Caco-2 (cell line): ENCODE results near the gene UBE2K. TPM values are rescaled to one million over a fixed set of nuclear protein-coding genes. Genes with fewer than 3 reads are reported as not detected.

Experiments used
- BruUV-seq: library from RNA; stranded (reverse); fragments of 400-500 nt; replicated peaks from 2 replicates; lab custom pipeline; 2021; lab: Mats Ljungman, UMichigan
- CTCF ChIA-PET: fragments of 300-600 bp; sonication (Branson Sonifier 250); formaldehyde crosslinking; loops from one replicate; lab custom pipeline; 2022; ENCODE audit warnings: antibody characterized with exemption; lab: Charles Lee
- POLR2A ChIA-PET: fragments of 300-600 bp; sonication (Branson Sonifier 250); formaldehyde crosslinking; loops from one replicate; lab custom pipeline; 2022; ENCODE audit warnings: antibody characterized with exemption; lab: Charles Lee
- DNase-seq, 2 experiments: peaks; one replicate each; pipeline versions ENCODE4 v3.0.0 to v3.0.0-alpha.2; 2020 to 2022
- H3K27me3 ChIP-seq: replicated peaks from 2 replicates; pipeline ENCODE4 v1.6.0; 2011; ENCODE audit warnings: low read length; ENCODE audit not compliant: control insufficient read depth, insufficient read depth
- H3K36me3 ChIP-seq: 2 replicates; pipeline ENCODE4 v1.5.1; 2011; ENCODE audit warnings: low read length; ENCODE audit not compliant: control insufficient read depth, insufficient read depth
- H3K4me1 ChIP-seq: fragments of 250-450 bp; sonication (Bioruptor Pico); 2 replicates; pipeline ENCODE4 v1.5.1; 2020; ENCODE audit warnings: mild to moderate bottlenecking
- H3K4me3 ChIP-seq: 2 replicates; pipeline ENCODE4 v1.5.1; 2011; ENCODE audit warnings: low read depth, mild to moderate bottlenecking, control low read depth, low read length
- H3K9me3 ChIP-seq: fragments of 250-450 bp; sonication (Bioruptor Pico); 2 replicates; pipeline ENCODE4 v1.5.1; 2020; ENCODE audit warnings: mild to moderate bottlenecking, moderate library complexity
- H3K27ac Mint-ChIP-seq: one replicate; pipeline ENCODE4 v1.8.0; 2022; ENCODE audit warnings: mixed read lengths; ENCODE audit not compliant: unreplicated experiment
- H3K27me3 Mint-ChIP-seq: one replicate; pipeline ENCODE4 v1.8.0; 2022; ENCODE audit warnings: mixed read lengths; ENCODE audit not compliant: insufficient read depth, unreplicated experiment
- H3K36me3 Mint-ChIP-seq: one replicate; pipeline ENCODE4 v1.8.0; 2022; ENCODE audit warnings: mild to moderate bottlenecking, mixed read lengths; ENCODE audit not compliant: insufficient read depth, unreplicated experiment
- H3K4me1 Mint-ChIP-seq: one replicate; pipeline ENCODE4 v1.8.0; 2022; ENCODE audit warnings: low read depth, mixed read lengths; ENCODE audit not compliant: unreplicated experiment
- H3K4me3 Mint-ChIP-seq: one replicate; pipeline ENCODE4 v1.8.0; 2022; ENCODE audit warnings: mild to moderate bottlenecking, moderate library complexity, mixed read lengths; ENCODE audit not compliant: unreplicated experiment
- H3K9me3 Mint-ChIP-seq: one replicate; pipeline ENCODE4 v1.8.0; 2022; ENCODE audit warnings: mixed read lengths; ENCODE audit not compliant: unreplicated experiment
- intact Hi-C: fragments of 100-400 bp; cut with micrococcal nuclease; formaldehyde crosslinking; loops from one replicate; pipeline ENCODE4 v1.10.0; 2022; ENCODE audit not compliant: unreplicated experiment
- total RNA-seq: library from RNA; stranded (reverse); gene quantifications from 2 replicates; pipeline ENCODE4 v1.2.3, GENCODE V29; 2022
- TF ChIP-seq, protein P1 (sequence below), 2 experiments: fragments of 200-600 bp in 1 of 2; IDR thresholded peaks; 1 replicate in 1 of 2; 2 replicates in 1 of 2; pipeline versions ENCODE4 v1.5.1 to v1.8.0; 2011 to 2022; ENCODE audit warnings: antibody characterized with exemption in 1 of 2, control low read depth in 1 of 2, inconsistent platforms in 1 of 2, low read depth in 1 of 2, low read length in 1 of 2, mild to moderate bottlenecking in 1 of 2, moderate library complexity in 1 of 2; ENCODE audit not compliant: insufficient read depth in 1 of 2, severe bottlenecking in 1 of 2, unreplicated experiment in 1 of 2

Gene UBE2K
- total RNA-seq, 1 experiment from 2014 or later: 141 TPM

- BruUV-seq: no TSS peak
- TF ChIP-seq, protein P1, sequence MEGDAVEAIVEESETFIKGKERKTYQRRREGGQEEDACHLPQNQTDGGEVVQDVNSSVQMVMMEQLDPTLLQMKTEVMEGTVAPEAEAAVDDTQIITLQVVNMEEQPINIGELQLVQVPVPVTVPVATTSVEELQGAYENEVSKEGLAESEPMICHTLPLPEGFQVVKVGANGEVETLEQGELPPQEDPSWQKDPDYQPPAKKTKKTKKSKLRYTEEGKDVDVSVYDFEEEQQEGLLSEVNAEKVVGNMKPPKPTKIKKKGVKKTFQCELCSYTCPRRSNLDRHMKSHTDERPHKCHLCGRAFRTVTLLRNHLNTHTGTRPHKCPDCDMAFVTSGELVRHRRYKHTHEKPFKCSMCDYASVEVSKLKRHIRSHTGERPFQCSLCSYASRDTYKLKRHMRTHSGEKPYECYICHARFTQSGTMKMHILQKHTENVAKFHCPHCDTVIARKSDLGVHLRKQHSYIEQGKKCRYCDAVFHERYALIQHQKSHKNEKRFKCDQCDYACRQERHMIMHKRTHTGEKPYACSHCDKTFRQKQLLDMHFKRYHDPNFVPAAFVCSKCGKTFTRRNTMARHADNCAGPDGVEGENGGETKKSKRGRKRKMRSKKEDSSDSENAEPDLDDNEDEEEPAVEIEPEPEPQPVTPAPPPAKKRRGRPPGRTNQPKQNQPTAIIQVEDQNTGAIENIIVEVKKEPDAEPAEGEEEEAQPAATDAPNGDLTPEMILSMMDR (IDR thresholded peaks at IDR 0.05; ENCODE audit: insufficient read depth in 1 of 2, low read depth in 1 of 2, low read length in 1 of 2, severe bottlenecking in 1 of 2, unreplicated experiment in 1 of 2): no peak
- no peaks in the 10 kb centered on the region for H3K27me3 ChIP-seq
- intact Hi-C loops: no loop called here
- no peak overlapping the region for H3K4me3 Mint-ChIP-seq
- no peaks in the 10 kb centered on the region for H3K27me3 Mint-ChIP-seq
- no peaks in the 10 kb centered on the region for H3K4me1 ChIP-seq
- CTCF ChIA-PET: no interaction called here
- no peaks in the 10 kb centered on the region for H3K36me3 ChIP-seq
- no peak for DNase-seq
- POLR2A ChIA-PET: no interaction called here
- no peak overlapping the region for H3K27ac Mint-ChIP-seq
- H3K9me3 Mint-ChIP-seq: no peaks in the 10 kb centered on the region
- no peaks in the 10 kb centered on the region for H3K36me3 Mint-ChIP-seq
- no peaks in the 10 kb centered on the region for H3K4me1 Mint-ChIP-seq
- no peak overlapping the region for H3K4me3 ChIP-seq
- no peaks in the 10 kb centered on the region for H3K9me3 ChIP-seq
These were observed 8.0 kb upstream of the UBE2K start for GRCh38 chr4:39689970-39690369.

DNA sequence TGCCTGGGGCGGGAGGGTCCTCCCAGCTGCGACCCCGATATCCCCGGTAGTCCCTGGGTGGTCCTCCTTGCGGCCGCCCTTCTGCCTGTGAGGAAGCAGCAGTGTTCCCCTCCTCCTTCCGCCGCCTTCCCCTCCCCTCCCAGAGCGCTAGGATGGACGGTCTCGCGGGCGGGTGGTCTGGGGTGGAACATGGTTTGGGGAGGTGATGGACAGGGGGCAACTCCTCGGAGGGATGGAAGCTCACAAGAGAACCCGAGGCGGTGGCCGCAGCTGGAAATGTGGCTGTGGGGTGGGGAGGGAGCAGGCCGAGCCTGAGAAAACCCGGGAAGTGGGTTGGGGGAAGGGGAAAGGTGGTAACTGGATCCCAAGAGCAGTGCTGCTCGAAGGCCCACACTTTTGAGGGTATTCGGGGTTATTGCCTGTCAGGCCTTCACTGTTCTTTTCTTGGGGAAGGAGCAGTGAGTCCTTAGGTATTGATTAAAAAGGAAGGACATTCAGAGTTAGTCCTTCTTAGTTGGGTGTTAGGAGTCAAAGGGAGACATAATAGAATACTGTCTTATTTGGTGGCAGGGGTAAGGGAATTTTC is 581 bp downstream of the UBE2K start:
- H3K36me3 Mint-ChIP-seq: peaks cover 38% of the 10 kb centered on the region
- ChIA-PET CTCF (interaction anchor here (0.6 to 1.1 kb wide), 5 partner anchors 20 to 357 kb away, joined by 3 to 8 read pairs (median 3); partner anchors contain the start of gene UGDH), POLR2A (interaction anchor here (0.5 to 1.6 kb wide), 12 partner anchors 10 to 341 kb away, joined by 3 to 13 read pairs (median 6); partner anchors contain the start of genes SMIM14 and UGDH)
- intact Hi-C loops: loop anchor here (2.0 to 5.0 kb wide), 4 partner anchors 76 to 359 kb away; partner anchors contain the start of gene N4BP2
- H3K27me3 ChIP-seq: no peaks in the 10 kb centered on the region
- H3K36me3 ChIP-seq: no peaks in the 10 kb centered on the region
- TSS peak; percentile 32 for BruUV-seq
- H3K9me3 ChIP-seq: no peaks in the 10 kb centered on the region
- peak; percentile 55 to 63 for DNase-seq
- H3K27me3 Mint-ChIP-seq: no peaks in the 10 kb centered on the region
- H3K4me1 Mint-ChIP-seq: peaks cover 18% of the 10 kb centered on the region
- peak overlapping the region; percentile 88 for H3K4me3 Mint-ChIP-seq
- TF ChIP-seq, protein P1 (IDR thresholded peaks at IDR 0.05; ENCODE audit: insufficient read depth in 1 of 2, low read depth in 1 of 2, low read length in 1 of 2, severe bottlenecking in 1 of 2, unreplicated experiment in 1 of 2): no peak
- no peaks in the 10 kb centered on the region for H3K9me3 Mint-ChIP-seq
- peak overlapping the region; percentile 92 for H3K27ac Mint-ChIP-seq
- H3K4me3 ChIP-seq: peak overlapping the region; percentile 79
- H3K4me1 ChIP-seq: peaks cover 20% of the 10 kb centered on the region

DNA sequence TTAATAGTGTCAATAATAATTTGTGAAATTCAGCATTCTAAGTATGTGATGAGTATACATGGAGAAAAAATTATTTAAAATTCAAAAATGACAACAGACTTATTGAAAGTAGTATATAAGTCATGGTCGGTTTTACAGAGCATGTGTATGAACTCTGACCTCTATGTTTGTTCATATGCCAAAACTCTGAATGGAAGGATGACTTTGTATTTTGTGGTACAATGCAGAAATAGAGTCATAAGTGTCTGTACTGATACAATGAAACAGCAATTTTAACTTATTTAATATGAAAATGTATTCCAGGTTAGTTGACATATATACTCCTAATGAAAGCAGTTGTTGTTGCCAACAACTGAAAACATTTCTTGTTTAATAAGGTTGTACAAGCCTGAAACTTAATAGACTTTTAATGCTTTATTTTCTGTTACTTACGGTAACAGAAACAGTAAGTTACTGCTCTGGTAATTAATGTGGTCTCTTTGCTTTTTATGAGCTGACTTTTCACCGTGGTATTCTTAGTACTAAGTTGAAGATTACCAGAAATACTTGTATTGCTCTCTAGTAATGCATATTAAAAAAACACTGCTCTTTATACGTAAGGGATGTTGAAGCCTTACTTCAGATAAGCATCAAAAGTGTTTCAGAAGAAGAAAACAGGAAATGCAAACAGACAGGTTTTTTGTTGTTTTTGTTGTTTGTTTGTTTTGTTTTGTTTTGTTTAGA is 1.9 kb downstream of the UBE2K start:
- H3K36me3 Mint-ChIP-seq: peaks cover 42% of the 10 kb centered on the region
- H3K9me3 Mint-ChIP-seq: no peaks in the 10 kb centered on the region
- H3K27ac Mint-ChIP-seq: no peak overlapping the region
- peak overlapping the region; percentile 88 for H3K4me3 Mint-ChIP-seq
- H3K27me3 Mint-ChIP-seq: no peaks in the 10 kb centered on the region
- H3K4me3 ChIP-seq: peak overlapping the region; percentile 79
- TF ChIP-seq, protein P1 (IDR thresholded peaks at IDR 0.05; ENCODE audit: insufficient read depth in 1 of 2, low read depth in 1 of 2, low read length in 1 of 2, severe bottlenecking in 1 of 2, unreplicated experiment in 1 of 2): no peak
- peaks cover 20% of the 10 kb centered on the region for H3K4me1 ChIP-seq
- ChIA-PET POLR2A (no interaction called here), CTCF (interaction anchor here (0.9 kb wide), 1 partner anchor 72 kb away, joined by 4 read pairs; no protein-coding TSS in a partner anchor)
- no peaks in the 10 kb centered on the region for H3K27me3 ChIP-seq
- intact Hi-C loops: loop anchor here (2.0 to 5.0 kb wide), 4 partner anchors 77 to 357 kb away; partner anchors contain the start of gene N4BP2
- H3K9me3 ChIP-seq: no peaks in the 10 kb centered on the region
- H3K36me3 ChIP-seq: no peaks in the 10 kb centered on the region
- H3K4me1 Mint-ChIP-seq: peaks cover 18% of the 10 kb centered on the region
- DNase-seq: no peak
- no TSS peak for BruUV-seq
